ENCODE measurements around the gene ELFN2.

ELFN2 gene

GRCh38 chr22:37426706-37427134, 559 bp downstream of the ELFN2 start:
- DNase-seq, result no peak

GRCh38 chr22:37425800-37426705, 1.2 kb downstream of the ELFN2 start:
- no peak for DNase-seq

GRCh38 chr22:37425369-37425768, 1.9 kb downstream of the ELFN2 start:
- no peak for DNase-seq

DNA sequence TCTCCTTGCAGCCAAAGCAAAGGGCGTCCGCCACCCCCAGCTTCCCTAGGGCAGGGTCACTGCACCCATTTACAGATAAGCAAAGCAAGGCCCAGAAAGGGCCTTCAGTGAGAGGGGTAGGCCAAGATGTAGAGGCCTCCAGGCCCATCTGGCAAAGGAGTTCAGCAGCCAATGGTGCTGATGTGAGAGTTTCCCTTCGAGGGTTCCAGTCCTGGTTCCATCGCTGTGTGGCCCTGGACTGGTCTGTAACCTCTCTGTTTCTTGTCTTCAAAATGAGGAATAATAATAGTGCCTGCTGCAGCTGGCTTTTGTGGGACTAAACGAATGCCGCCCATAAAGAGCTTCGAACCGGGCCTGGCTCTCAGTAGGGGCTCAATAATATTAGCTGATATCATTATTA, 4.0 kb downstream of the ELFN2 start:
- no peak for DNase-seq

DNA sequence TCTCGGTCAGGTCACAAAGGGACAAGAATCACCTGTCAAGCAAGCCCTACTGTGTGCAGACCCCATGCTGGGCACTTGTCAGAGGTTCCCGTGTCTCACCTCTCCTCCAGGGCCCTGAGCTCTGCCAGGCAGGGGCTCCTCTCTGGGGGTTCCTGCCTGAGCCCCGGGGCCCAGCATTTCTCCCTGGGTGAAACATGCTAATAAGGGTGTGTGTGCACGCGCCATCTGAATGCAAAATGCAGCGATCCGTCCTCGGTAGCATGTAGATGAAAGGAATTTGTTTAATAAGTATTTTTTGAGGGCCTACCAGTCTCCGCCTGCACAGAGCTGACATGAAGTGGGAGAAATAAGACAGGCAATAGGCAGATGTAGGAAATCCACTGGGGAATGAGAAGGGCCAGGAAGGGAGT, 5.8 kb downstream of the ELFN2 start:
- no peak for DNase-seq

- DNase-seq, result no peak
Observed at GRCh38 chr22:37420686-37421467, 6.4 kb downstream of the ELFN2 start.

DNA sequence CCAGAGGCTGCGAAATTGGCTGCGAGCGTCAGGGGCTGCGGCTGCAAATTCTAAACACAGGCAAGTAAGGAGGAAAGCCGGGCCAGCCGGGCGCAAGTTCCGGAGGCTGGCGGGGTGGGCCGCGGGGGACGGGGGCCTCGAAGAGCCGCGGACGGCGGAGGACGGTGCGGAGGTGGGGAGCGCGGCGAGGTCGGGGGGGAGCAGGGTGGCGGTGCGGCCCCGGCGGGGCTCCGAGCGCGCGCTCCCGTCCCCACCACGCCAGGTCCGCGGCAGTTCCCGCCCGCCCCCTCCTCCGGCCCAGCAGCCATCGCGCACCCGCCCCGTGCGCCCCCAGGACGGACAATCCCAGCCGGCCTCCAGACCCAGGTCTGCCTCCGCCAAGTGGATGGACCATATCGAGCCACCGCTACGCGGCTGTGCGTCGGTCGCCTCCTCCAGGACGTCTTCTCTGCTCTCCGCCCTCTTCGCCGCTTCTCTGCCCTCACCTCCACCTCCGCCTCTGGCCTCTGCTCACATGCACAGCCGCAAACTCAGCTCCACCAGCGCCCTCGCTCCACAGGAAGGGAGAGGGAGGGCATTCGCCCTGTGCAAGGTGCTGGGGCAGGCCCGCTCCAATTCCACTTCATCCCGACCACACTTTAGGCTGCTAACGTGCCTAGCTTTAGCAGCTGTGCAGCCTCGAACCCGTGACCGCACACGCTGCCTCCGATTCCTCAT, 7.2 kb downstream of the ELFN2 start:
- no peak for DNase-seq

- no peak for DNase-seq
Observed at GRCh38 chr22:37419370-37419968, 7.8 kb downstream of the ELFN2 start.

GRCh38 chr22:37418627-37419369, 8.5 kb downstream of the ELFN2 start:
- no peak for DNase-seq

- DNase-seq, result no peak
Observed at GRCh38 chr22:37417677-37418348, 9.5 kb downstream of the ELFN2 start.

GRCh38 chr22:37417264-37417663, 10.0 kb downstream of the ELFN2 start:
- DNase-seq, result no peak

- DNase-seq, result no peak
Observed at GRCh38 chr22:37416827-37417226, 10.5 kb downstream of the ELFN2 start.

GRCh38 chr22:37416389-37416788, 10.9 kb downstream of the ELFN2 start:
- DNase-seq, result no peak

DNA sequence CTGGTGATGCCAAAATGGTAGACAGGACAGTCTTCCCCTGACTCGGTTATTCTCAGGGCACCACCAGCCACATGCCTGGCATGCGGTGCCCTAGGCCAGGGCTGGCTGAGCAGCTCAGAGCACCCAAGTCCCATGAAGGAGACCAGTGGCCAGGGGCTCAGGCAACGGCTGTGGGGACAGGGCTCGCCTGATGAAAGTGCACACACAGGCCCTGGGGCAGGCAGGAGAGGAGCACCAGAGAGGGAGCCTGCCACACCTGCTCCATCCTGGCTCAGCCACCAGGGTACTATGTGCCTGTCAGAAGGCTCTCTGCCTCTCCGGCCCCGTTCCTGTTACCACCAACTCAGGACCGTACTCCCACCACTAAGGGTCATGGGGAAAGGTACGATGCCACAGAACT, 12.1 kb downstream of the ELFN2 start:
- DNase-seq, result no peak

GRCh38 chr22:37414288-37414687, 13.0 kb downstream of the ELFN2 start:
- DNase-seq, result no peak

GRCh38 chr22:37413546-37413945, 13.7 kb downstream of the ELFN2 start:
- no peak for DNase-seq

DNA sequence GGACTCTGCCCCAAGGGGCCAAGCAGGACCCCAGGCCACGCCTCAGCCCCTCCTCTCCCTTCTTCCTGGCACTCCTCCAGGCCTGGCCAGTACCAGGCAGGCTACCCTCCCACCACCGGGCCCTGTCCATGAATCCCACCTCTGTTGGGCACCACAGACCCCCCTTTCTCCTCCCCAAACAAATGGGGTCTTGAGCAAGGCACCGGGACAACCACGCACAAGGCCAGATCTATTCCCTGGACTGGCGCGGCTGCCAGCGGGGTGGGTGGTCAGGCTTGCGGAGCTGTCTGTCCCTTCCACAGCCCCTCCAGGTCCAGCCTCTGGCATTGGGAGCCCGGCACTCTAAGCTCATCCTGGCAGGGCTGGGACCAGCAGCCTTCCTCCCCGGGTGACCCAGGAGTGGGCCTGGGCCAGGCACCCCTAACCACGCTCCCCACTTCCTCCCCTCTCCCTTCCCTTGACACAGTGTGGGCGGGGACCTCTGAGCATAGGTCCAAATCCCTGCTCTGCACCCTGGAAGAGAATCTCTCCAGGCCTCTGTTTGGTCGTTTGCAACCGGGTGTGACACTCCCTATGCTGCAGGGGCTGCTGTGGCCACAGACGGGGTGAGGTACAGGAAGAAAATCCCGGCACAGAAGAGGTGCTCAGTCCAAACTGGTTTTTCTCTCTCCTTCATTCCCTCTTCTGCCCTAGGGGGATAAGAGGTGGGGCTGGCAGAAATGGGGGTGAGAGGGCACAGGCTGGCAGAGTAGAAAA, 14.6 kb downstream of the ELFN2 start:
- DNase-seq, result no peak

- DNase-seq, result no peak
Observed at GRCh38 chr22:37411655-37412054, 15.6 kb downstream of the ELFN2 start.

- no peak for DNase-seq
Observed at GRCh38 chr22:37410174-37411055, 16.9 kb downstream of the ELFN2 start.

All from right forelimb (tissue), 1 donor.